ENCODE measurements around the gene CTF1.
"Not testable (repeated sequence)": the region's sequence is repeated elsewhere in the genome, so short reads cannot be mapped to it uniquely, and the experiment has no call there.

Gene CTF1

GRCh38 chr16:30896261-30896888 is at the start of gene CTF1:
TSS of gene CTF1 (plus strand) at chr16:30896614. CDS start at chr16:30896644, 30 bp downstream.
- in situ Hi-C loops (cut with HindIII; ENCODE audit: low sequenced_read_pairs): no loop called here

GRCh38 chr16:30846649-30847402 is 49.6 kb upstream of the CTF1 start:
- in situ Hi-C loops (cut with HindIII; ENCODE audit: low sequenced_read_pairs): no loop called here

DNA sequence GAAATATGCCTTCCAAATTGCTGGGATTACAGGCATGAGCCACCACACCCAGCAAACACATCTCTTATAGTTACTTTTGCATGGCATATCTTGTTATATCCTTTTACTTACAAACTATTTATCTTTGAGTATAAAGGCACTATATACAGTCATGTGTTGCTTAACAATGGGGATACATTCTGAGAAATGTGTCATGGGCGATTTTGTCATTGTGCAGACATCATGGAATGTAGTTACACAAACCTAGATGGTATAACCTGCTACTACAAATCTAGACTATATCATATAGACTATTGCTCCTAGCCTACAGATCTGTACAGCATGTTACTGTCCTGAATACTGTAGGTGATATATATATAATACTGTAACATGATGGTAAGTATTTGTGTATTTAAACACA is 46.2 kb upstream of the CTF1 start:
- in situ Hi-C loops (cut with HindIII; ENCODE audit: low sequenced_read_pairs): no loop called here

DNA sequence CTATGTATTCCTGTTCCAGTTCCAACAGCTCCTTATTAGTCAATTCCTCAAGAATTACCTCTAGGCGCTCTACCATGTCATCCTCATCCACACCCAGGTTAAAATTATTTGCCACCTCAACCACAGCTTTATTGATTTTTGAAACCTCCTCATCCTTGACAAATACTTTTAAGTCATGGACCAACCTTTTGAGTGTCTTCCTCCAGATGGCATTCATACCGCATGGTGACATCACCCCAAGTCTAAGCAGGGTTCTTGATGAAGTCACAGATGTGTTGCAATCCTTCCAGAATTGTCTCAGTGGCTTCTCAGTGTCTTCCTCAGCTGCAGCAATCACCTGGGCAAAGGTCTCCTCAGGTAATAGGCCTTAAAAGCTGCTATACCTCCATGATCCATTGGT is 42.7 kb upstream of the CTF1 start:
- in situ Hi-C loops (cut with HindIII; ENCODE audit: low sequenced_read_pairs): no loop called here

DNA sequence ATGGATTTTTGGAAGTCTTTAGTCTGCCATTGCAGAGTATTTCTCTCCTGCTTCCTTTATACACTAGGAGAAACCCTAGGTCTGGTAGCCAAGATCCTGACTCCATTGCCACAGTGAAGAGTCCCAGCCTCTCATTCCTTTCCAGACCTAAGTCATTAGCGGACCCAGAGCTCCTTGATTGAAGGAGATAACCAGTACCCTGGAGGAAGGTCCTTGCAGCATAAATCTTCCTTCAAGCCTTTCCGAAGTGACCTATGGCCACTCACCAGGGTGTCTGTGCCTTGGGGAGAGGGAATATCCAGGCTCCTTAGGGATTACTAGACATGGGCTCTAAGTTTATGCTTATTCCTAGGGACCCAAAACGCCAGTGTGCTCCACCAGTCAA is 38.3 kb upstream of the CTF1 start:
- in situ Hi-C loops (cut with HindIII; ENCODE audit: low sequenced_read_pairs): no loop called here

DNA sequence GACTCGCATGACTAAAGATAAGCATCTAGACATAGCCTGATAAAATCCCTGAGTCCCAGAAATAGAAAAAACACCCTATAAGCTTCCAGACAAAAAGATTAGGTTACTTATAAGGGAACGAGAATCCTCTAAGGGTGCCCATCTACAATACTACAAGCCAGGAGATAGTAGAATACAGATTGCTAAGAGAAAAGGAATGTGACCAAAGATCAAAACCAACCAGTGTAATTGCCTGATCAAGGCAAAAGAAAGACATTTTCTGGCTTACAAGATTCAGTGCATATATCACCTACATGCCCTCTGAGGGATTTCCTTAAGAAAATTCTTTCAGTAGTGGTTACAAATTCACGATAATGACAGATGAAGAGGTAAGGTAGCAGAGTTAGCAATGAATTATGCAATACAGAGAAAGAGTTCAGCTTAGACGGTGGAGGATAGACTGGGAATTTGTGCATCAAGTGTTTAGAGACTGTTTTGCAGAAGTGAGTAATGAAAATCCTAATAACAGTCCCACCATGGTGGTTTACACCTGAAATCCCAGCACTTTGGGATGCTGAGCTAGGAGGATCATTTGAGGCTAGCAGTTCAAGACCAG is 37.5 kb upstream of the CTF1 start:
- in situ Hi-C loops (cut with HindIII; ENCODE audit: low sequenced_read_pairs): no loop called here

- in situ Hi-C loops (cut with HindIII; ENCODE audit: low sequenced_read_pairs): not testable (repeated sequence)
These were observed 35.7 kb upstream of the CTF1 start for GRCh38 chr16:30860729-30861128.

- in situ Hi-C loops (cut with HindIII; ENCODE audit: low sequenced_read_pairs): not testable (repeated sequence)
These were observed 33.2 kb upstream of the CTF1 start for GRCh38 chr16:30863178-30863577.

DNA sequence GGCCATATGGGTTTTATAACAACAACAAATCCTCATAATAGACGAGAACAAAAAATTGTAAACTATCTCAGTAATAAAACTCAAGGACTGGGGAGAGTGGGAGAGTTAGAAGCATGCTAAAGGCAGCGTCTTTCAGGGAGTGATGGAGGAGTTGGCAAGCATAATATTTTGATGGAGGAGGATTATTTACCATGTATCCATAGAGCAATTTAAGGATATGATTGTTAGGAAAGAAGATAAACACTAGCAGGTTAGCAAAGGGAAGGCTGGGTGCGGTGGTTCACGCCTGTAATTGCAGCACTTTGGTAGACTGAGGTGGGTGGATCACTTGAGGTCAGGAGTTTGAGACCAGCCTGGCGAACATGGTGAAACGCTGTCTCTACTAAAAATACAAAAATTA is 30.4 kb upstream of the CTF1 start:
- in situ Hi-C loops (cut with HindIII; ENCODE audit: low sequenced_read_pairs): no loop called here

GRCh38 chr16:30867747-30868146 is 28.7 kb upstream of the CTF1 start:
- in situ Hi-C loops (cut with HindIII; ENCODE audit: low sequenced_read_pairs): no loop called here

- in situ Hi-C loops (cut with HindIII; ENCODE audit: low sequenced_read_pairs): no loop called here
These were observed 25.5 kb upstream of the CTF1 start for GRCh38 chr16:30870904-30871303.

GRCh38 chr16:30874244-30874820 is 22.1 kb upstream of the CTF1 start:
- in situ Hi-C loops (cut with HindIII; ENCODE audit: low sequenced_read_pairs): no loop called here

DNA sequence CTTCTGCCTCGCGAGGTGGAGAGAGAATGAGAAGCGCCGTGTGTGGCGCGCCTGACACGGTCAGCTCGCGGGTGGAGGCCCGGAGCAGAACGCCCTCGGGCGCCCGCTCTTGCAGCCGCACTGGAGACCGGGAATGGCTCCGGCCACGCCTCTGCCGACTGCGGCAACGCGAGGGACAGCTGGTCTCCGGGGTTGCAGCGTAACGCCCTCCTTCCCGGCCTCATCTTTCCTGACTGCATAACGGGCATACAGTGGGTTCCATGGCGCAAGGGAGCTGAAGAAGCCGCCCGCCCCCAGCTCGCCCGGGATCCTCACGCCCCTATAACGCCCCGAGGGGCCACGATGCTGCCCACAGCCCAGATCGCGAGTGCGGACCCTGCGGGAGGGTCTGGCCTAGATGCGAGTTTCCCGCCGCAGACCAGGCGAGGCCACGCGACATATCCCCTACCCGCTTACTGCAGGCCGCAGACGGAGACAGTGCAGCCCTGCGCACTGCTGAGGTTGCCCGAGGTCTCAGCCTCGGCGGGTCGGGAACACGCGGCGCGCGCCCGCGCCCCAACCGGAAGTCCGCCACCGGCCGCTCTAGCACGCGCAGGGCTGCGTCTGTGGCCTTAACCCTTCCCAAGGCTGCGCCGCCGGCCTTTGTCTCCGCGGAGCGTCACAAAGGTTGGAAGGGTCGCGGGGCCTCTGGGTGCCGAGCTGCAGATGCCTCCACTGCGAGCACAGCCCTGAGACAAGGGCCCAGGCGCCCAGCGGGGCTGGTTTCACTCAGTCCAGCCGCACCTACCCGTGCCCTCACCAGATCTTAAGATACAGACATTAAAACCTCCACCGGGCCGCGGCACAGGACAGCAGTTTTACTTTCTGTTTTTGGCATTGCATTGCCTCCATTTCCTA is 21.3 kb upstream of the CTF1 start:
- in situ Hi-C loops (cut with HindIII; ENCODE audit: low sequenced_read_pairs): no loop called here

- in situ Hi-C loops (cut with HindIII; ENCODE audit: low sequenced_read_pairs): no loop called here
These were observed 20.3 kb upstream of the CTF1 start for GRCh38 chr16:30875871-30876801.

GRCh38 chr16:30876867-30877266 is 19.5 kb upstream of the CTF1 start:
- in situ Hi-C loops (cut with HindIII; ENCODE audit: low sequenced_read_pairs): no loop called here

DNA sequence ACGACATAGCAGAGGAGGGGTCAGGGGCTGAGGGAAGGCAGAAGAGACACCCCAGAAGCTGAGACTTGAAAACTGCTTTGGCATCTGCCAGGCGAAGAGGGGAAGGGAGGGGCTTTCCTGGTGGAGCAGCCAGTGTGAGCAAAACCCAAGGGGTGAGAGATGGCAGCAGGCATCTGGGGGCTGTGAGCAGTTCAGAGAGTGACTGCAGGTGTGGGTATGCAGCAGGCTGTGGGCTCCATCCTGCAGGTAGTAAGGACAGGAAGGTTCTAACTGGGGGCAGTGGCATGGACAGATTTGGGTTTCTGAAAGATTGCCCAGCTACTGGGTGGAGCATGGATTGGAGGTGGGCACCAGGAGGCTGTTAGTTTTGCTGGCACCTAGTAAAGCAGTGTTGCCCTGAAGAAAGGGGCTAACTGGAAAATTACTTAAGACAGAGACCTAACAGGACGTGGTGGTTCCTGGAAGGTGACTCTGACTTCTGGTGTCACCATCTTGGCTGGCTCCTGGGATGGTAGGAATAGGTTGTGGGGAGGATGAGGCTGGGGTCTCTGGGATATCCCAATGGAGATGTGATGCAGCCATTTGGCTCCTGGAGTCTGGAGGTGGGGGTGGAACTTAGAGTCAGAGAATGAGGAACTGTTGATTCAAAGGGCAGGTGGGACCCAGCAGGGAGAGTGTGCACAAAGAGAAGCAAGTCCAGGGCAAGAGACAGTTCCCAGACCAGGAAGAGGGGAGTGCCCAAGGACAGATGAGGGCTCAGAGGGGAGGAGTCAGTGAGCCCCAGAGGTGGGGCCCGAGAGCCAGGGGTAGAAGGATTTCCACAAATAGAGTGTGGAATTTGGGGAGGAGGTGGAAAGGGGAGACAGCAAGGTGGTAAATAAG is 13.7 kb upstream of the CTF1 start:
- in situ Hi-C loops (cut with HindIII; ENCODE audit: low sequenced_read_pairs): no loop called here

DNA sequence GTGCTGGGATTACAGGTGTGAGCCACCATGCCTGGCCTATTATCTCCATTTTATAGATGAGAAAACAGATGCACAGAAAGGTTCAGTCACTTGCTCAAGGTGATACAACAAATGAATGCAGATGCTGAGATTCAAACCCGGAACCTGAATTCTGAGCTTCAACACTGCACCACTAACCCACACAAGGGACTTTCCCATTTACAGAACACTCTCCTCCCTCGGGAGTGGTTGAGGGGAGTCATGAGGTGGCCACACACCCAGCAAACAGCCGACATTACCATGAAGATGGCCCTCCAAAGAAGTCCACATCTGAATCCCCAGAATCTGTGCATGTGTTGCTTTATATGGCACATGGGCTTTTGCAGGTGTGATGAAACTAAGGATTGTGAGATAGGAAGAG is 11.7 kb upstream of the CTF1 start:
- in situ Hi-C loops (cut with HindIII; ENCODE audit: low sequenced_read_pairs): no loop called here

DNA sequence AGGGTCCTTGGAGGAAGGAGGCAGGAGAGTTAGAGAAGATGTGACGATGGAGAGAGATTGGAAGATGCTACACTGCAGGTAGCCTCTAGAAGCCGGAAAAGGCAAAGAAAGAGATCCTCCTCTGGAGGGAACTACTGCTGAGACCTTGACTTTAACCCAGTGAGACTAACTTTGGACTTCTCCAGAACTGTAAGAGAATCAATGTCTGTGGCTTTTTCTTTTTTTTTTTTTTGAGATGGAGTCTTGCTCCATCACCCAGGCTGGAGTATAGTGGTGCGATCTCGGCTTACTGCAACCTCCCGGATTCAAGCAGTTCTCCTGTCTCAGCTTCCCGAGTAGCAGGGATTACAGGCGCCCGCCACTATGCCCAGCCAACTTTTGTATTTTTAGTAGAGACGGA is 11.2 kb upstream of the CTF1 start:
- in situ Hi-C loops (cut with HindIII; ENCODE audit: low sequenced_read_pairs): no loop called here

DNA sequence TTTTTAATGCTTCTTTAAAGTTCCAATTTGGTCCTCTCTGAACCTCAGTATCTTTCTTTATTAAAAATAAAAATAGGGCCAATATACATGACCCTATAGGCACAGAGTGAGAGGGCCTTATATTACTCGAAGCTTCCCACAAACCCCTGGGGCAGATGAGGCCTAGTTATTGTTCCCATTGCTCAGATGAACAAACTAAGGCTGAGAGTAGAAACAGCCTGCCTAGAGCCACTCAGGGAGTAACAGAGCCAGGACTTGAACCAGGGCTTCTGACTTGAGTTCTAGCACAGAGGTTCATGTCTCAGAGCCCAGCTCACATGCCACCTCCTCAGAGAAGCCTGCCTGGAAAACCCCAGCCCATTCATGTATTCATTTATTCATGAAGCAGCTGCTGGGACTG is 10.3 kb upstream of the CTF1 start:
- in situ Hi-C loops (cut with HindIII; ENCODE audit: low sequenced_read_pairs): no loop called here
